A204.1 (cell line): ENCODE data around the gene MYH15.

ENCODE experiments used
- FAIRE-seq: peaks from 2 replicates; lab custom pipeline; 2012; peaks lifted over from hg19 to GRCh38; lab: Jason Lieb, UNC

MYH15 gene

DNA sequence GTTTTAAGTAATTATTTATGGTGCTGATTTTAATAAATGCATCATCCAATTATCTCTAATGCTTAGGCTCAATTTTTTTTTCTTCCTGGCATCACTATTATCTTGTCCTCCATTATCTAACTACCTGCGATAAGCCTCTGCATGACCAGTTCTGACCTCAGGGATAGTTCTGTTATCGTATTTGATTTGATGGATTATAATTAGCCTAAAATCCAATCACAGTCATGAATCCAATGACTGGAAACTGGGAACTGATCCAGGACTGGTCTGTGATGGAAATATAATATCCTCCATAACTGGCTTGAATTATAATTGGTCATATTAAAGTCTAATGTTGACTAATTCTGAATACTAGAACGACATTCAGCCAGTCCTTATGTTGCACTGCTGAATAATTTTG lies 1.1 kb downstream of the MYH15 start:
- no peak for FAIRE-seq

DNA sequence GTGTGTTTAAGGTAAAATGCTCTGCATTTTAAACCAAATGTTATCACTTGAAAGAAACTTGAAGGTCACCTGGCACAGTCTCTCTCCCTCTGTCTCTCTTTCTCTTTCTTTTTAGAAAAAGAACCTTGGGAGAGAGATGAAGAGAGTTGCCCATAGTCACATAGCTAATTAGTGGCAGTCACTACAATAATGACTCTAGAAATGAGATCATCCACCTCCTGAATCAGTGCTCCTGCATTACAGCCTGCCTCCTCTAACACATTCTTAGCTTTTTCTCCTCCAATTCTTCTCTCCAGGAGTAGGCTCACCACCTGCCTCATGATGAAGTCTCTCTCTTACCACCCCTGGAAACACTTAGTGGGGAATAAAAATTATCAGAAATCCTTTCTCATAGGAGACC lies 2.5 kb downstream of the MYH15 start:
- no peak for FAIRE-seq

DNA sequence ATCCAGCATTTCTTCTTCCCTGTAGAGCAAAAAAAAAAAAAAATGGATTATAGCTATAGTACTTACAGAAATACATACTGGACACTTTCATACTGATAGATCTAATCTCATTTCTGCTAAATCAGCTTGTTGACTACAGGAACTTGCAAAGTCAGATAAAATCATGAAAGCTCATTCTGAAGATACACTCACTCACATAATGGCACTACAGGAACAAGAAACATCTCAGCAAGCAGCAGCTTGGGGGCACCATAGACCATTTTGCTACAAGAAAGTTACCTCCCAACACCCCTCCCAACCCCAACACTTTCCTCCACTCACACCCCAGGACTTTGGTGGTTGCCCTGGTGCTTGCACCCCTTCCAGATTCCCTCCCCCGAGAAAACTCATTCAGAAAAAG lies 4.6 kb downstream of the MYH15 start:
- FAIRE-seq, result no peak

DNA sequence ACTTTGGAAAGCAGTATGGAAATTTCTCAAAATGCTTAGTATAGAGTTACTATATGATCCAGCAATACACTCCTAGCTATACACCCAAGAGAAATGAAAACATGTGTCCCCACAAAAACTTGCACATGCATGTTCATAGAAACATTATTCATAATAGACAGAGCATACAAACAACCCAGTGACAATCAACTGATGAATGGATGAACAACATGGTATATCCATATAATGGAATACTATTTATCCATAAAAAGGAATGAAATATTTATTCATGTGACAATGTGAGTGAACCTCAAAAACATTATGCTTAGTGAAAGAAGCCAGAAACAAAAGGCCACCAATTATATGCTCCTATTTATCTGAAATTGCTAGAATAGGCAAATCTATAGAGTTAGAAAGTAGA lies 6.7 kb downstream of the MYH15 start:
- FAIRE-seq, result no peak

DNA sequence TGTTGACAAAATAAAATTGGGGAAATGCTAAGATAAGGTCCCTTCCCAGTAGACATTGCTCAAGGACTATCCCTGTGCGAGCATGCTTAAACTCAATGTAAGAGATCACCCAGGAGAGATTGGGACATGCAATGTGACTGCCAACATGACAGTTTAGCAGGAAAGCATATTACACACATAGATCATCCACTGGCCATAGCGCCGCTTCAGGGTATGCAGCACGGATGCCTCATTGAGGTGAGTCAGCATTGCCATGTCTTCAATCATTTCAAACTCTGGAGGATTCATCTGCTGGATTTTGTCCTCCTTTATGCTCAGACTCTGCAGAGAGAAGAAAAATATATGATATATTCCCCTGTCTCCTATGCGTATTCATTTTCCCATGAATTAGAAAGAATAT lies 8.9 kb downstream of the MYH15 start:
- FAIRE-seq, result no peak

DNA sequence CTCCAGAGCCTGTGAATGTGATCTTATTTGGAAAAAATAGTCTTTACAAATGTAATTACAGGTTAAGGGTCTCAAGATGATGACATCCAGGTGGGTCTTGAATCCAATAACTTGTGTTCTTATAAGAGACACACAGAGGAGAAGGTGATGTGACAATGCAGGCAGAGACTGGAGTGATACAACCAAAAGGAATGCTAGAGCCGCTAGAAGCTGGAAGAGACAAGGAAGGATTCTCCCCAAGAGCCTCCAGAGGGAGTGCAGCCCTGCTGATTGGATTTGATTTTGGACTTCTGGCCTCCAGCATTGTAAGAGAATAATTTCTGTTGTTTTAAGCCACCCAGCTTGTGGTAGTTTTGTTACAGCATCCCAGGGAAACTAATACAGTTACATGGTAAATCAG lies 9.7 kb downstream of the MYH15 start:
- FAIRE-seq, result no peak

DNA sequence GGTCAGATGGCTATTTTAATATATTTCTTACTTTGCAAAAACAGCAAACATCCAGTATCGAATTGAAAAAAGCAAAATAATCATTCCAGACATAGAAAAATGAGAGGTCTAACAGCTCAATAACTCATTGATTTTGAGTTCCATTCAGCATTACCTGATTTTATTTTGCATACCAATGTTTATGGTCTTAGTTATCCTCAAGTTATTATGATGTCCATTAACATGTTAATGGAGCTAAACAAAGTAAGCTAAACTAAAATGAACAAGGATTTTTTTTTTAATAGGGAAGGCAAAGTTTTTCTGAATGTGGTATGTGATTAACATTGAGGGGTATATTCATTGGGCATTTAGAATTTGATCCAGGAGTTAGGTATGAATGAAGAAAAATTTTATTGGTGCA lies 13.1 kb downstream of the MYH15 start:
- no peak for FAIRE-seq

DNA sequence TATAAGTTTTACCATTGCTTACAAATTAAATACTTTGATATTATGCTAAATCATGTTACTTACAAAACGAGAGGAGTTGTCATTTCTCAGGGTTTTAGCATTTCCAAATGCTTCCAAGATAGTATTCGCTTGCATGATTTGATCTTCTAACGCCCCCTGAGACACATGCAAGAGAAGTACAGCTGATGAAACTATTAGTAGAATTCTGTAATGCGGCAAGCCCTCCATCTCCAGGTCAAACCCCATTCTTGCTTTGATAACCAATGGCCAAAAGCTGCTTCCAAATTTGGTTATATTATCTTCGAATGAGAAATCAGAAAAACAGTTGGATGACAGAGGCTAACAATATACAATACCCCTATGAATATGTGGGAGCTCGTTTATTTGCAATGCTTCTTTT lies 14.7 kb downstream of the MYH15 start:
- FAIRE-seq, result no peak

DNA sequence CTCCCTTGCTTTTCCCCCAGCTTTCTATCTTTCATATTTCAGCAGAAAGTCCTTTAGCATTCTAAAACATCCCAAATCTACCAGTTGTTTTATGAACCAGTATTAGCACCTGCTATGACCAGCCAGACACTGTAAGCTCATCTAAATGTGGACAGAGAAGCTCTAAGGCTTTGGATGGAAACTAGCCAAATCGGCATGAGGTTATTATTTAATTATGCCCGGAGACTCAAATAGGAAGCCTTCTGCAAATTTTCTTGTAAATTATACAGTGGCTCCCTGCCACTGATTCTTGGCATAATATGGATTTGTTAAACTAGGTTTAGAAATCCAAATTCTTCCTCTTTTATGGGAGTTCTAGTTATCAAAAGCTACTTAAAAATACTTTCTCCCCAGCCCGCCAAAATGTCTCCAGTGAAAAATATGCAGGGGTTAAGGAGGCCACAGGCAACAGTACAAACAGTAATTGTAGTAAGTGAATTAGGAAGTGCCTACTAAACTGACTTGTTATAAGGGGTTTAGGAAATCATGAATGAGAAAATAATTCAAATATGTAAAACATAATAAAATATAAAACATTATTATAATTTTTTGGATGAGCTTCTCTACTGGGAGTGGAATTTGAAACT lies 15.4 kb downstream of the MYH15 start:
- FAIRE-seq, result no peak

DNA sequence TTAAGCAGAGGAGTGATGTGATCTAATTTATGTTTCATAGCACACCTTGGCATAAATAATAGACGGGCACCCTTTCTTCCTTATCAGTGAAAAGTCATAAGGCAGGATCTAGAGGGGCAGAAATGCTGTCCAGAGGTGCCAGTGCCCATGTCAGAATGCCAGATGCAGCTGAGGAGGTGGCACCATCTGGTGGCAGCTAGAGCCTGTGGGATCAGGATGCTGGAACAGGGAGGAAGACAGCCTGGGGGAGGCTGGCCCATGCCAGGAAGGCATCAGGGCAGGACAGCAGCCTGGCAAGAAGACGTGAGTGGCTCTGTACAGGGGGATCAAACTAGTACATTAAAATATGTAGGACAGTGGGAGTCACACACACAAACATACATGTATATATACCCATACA lies 16.5 kb downstream of the MYH15 start:
- no peak for FAIRE-seq

DNA sequence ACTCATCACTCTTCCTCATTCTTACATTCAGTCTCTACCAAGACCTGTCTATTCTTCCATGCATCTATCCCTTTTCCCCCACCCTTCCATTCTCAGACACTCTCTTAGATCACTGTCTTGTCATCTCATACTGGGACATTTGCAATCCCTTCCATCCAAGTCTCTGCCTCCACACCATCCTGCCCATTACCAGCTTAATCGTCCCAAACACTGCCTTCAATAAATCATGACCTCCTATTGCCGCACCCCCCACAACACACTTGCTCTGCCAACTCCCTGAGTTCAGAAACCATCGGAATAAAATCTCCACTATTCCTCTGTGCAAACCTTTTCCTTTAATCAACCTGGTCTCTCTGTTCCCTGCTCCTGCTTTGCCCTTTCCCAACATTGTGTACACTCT lies 18.9 kb downstream of the MYH15 start:
- no peak for FAIRE-seq

DNA sequence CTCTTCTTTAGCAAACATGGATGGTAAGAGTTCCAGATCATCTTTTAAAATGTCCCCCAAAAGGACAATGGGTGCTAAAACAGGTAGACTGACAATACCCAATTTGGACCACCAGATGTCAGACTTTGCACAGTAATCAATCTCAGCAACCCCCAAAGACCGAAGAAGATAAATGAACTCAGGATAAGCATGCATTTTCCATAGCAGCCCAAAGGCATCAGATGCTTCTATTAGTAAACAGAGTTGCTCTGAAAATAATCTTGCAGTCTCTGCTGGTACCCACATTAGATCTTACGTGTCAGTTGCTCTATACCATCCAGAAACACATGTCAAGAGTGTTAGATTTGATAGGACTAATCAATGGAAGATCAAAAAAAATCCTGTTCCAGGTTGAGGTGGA lies 20.6 kb downstream of the MYH15 start:
- FAIRE-seq, result peak; percentile 64

DNA sequence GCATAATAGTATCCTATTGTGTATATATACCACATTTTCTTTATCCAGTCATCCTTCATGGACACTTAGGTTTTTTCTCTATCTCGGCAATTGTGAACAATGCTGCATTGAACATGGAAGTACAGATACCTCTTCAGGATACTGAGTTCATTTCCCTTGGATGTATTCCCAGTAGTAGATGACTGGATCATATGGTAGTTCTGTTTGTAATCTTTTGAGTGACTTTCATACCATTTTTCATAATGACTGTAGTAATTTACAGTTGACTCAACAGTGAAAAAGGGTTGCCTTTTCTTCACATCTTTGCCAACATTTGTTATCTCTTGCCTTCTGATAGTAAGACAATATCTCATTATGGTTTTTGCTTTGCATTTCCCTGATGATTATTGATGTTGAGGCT lies 21.8 kb downstream of the MYH15 start:
- FAIRE-seq, result no peak

DNA sequence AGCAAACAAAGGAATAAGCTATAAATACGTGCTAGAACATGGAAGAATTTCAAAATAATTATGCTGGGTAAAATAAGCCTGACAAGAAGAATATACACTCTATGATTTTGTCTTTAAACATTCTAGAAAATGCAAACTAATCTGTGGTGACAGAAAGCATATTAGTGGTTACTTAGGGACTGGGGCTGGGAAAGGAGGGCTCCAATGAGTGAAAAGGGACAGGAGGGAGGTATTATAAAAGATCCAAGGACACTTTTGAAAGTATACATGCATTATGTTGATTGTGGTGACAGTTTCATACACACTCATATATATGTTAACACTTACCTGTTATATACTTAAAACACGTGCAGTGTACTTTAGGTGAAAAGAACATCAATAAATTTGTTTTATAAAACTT lies 23.0 kb downstream of the MYH15 start:
- no peak for FAIRE-seq

DNA sequence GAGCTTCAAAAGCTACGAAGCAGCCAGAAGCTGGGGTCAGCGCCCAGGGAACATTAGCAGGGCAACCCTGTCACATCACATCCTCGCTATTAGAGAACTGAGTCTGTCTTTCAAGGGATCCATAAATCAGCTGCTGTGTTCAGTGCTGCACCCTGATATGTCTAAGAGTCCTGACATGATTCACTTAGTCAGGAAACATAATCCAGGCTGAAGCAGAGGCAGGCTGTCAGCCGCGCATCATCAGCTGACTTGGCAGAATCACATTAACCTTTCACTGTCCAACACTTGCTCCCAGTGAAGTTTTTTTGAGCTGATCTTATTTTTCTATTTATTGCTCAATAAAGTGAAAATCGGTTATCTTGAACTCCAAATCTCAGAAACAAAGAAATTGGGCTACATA lies 23.5 kb downstream of the MYH15 start:
- no peak for FAIRE-seq

DNA sequence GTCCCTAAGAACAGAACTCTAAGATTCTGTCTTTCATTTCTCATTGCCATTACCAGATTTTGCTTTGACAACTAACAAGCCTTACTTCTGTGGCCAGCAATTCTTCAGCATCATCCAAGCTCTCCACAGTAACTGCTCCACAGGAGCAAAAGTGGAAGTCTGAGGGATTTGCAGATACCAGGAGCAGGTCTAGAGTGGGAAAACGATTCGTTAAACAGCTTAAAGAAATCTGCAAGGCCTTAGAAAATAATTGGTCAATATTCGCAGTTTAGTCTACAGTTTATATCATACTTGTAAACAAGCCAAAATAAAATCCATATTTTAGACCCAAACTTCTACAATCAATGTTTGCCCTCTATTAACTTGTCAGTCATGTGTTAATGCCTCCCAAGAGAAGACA lies 24.1 kb downstream of the MYH15 start:
- FAIRE-seq, result no peak

DNA sequence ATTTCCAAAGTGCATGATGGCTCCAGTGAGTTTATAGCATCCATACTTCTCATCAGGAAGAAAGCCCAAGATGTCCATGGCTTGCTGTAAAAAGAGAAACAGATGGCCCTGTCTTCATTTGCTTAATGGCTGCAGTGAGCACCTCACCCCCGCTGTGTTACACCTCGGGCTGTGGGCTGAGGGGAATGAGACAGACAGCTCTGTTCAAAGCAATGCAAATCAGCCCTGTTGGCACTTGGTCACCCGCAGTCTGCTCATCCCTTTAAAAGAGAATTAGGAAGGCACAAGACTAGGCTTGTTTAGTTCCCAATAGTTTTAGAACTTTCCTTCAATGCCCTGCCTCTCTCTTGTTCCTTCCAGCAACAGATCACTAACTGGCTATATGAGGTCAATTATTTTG lies 25.2 kb downstream of the MYH15 start:
- FAIRE-seq, result no peak

DNA sequence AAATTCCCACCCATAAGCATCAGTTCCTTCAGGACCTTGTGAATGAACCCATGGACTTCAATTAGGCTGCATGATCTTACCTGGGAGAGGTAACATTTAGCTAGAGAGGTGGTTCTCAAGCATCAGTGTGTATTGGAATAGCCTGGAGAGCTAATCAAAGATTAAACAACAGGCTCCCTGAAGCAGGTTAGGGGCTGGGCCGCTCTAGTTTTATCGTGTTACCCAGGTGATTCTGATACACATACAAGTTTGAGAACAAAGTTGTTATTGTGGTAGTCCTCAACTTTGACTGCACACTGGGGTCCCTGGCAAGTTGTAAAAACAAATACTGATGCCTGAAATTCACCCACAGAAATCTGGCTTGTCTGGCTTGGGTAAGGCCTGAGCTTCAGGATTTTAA lies 31.2 kb downstream of the MYH15 start:
- no peak for FAIRE-seq

DNA sequence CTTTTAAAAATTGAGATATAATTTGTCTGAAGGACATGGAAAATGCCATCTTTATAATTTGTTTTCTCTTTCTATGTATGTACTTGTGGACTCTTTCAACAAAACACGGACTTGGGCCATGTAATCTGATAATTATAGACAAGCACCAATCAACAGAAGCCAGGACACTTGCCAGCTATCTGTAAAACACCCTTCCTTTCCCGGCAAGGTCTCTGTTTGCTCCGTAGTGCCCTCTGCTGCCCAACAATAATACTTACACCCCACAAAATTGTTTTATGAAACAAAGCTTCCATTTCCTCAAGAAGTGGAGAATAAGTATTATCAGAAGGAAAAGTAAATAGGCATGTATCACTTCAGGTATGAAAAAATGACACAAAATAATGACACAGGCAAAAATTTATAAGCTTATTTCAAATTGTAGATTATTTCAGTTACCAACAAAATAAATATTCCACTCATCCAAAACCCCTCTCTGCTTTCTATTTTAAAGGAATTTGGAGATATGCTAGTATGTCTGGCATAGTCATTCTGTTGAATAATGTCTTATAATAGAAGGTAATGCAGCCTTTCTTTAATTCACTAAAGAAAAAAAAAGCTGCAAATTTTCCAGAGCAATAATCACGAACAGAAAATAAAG lies 32.8 kb downstream of the MYH15 start:
- peak; percentile 95 for FAIRE-seq

DNA sequence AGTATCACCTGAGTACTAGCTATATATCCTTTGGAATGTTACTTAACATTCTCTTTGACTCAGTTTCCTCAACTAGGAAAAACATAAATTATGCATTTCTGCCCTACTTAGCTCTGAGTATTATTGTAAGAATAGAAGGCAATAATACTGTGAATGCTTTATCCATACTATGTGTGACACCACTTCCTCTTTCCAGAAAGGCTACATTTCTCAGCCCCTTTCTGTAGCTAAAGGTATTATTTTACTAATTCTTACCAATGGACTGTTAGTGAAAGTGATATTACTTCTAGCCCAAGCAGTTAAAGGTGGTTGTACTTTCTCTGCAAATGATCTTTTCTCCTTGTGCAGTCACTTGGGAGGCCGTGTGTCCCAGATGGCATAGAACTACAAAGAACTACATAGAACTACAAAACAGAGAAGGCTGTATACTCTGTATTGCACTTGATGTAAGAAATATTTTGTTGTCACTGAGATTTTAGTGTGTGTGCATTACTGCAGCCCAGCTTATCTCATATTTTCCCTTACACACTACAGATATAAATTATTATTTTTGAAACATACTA lies 35.1 kb downstream of the MYH15 start:
- FAIRE-seq, result no peak

DNA sequence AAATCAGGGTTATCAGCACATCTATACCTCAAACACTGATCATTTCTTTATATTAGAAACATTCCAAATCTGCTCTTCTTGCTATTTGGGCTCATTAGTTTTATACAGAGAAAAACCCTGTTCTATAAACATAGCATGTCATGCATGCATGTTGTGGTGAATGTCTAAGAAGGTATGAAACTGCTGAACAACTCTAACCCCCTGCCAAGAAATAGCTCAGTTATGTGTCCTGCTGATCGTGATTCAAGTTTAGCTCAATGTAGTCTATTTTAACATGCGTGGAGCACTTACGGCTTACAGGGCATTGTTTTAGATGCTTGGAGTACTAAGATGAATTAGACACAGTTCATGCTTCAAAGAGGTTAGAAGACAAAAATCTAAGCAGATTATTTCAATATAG lies 35.8 kb downstream of the MYH15 start:
- no peak for FAIRE-seq

DNA sequence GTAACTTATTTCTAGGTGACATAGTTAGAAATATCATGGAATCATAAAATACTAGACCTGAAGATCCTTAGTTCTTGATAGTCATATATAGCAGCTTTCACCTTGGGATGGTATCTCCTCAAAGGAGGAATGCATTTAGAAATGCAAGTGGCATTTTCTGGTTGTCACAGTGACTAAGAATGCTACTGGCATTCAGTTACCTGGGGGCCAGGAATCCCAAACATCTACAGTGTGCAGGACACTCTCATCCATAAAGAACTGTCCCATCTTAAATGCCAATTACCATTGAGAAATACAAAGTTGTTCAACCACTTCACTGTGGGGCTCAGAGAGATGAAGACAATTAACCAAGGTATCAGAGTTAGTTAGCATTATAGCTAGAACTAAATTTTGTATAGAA lies 36.7 kb downstream of the MYH15 start:
- FAIRE-seq, result no peak

DNA sequence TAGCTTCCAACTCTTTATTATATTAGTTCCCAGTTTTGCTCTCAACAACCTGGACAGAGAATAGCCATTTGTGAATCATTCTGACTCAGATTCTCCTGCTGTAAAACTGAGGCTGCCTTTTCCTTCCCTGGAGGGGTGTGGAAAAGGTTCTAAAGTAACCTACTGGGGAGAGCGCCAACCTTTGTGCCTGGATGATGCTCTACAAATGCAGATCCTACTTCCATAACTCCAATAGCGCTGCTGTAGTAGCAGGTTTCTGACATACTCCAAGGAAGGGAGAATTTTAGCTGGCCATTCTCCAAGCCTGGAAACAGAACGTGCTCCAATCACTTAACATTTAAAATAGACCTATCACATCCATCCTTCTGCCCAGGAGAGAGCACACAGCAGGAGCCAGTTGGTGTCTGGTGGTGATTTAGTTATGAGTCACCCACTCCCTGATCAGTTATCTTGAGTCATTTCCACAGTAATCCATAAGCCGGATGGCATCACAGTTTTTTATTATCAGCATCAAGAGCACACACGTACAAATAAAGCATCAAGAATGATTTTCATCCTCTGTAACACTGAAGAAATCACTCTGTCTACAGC lies 38.3 kb downstream of the MYH15 start:
- FAIRE-seq, result no peak

DNA sequence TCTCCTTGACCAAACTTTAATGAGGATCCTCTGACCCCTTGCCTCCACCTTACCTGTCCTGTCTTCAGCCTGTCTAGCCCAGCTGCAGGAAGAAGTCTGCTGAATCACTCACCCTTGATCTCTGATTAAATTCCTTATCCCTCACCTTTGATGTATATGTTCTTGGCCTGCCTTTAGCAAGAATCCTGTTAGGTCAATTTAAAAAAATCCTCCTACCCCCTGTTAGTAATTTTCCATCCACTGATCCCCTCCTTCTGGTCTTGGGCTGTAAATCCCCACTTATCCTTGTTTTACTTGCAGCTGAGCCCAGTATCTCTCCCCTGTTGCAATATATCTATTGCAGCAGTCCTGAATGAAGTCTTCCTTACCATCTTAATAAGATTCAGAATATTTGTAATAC lies 39.0 kb downstream of the MYH15 start:
- no peak for FAIRE-seq
